CD4-positive, alpha-beta T cell (primary cell): Measurements from ENCODE around the gene RPS19. TPM values are rescaled to one million over a fixed set of nuclear protein-coding genes. Genes with fewer than 3 reads are reported as not detected.

Source experiments
- ATAC-seq: fragments of 200-7000 bp; cut with Tn5 transposase; one replicate; pipeline ENCODE4 v1.10.0; 2022; ENCODE audit warnings: mild to moderate bottlenecking; ENCODE audit not compliant: poor library complexity
- CTCF ChIA-PET: fragments of 350-600 bp; sonication (Branson Sonifier 250); formaldehyde crosslinking; loops from one replicate; lab custom pipeline; 2021; ENCODE audit warnings: antibody characterized with exemption, inconsistent platforms; lab: Charles Lee
- POLR2A ChIA-PET: fragments of 350-600 bp; sonication (Branson Sonifier 250); formaldehyde crosslinking; loops from one replicate; lab custom pipeline; 2021; ENCODE audit warnings: antibody characterized with exemption, inconsistent platforms; lab: Charles Lee
- DNase-seq, 14 experiments: peaks; one replicate each; pipeline ENCODE4 v3.0.0-alpha.2; 2013 to 2020; ENCODE audit warnings: mixed read lengths in 2 of 14
- H3K27ac ChIP-seq, 2 donors: one replicate each; pipeline versions ENCODE4 v1.5.1 to v1.7.0; 2013; ENCODE audit warnings: low read length in 2 of 2, low read depth in 1 of 2, mild to moderate bottlenecking in 1 of 2
- H3K27me3 ChIP-seq, 2 experiments: 1 replicate in 1 of 2; 2 replicates in 1 of 2; pipeline versions ENCODE4 v1.6.1 to v1.7.0; 2013; ENCODE audit warnings: low read length in 2 of 2, control low read depth in 1 of 2, mild to moderate bottlenecking in 1 of 2, moderate library complexity in 1 of 2; ENCODE audit not compliant: insufficient read depth in 2 of 2, control insufficient read depth in 1 of 2
- H3K36me3 ChIP-seq: one replicate; pipeline ENCODE4 v1.6.1; 2013; ENCODE audit warnings: low read length, control low read depth; ENCODE audit not compliant: insufficient read depth
- H3K4me1 ChIP-seq: one replicate; pipeline ENCODE4 v1.6.1; 2013; ENCODE audit warnings: low read length, control low read depth; ENCODE audit not compliant: insufficient read depth
- H3K4me3 ChIP-seq: one replicate; pipeline ENCODE4 v1.5.1; 2013; ENCODE audit warnings: mild to moderate bottlenecking, low read length, moderate library complexity
- H3K9me3 ChIP-seq, 2 experiments: 1 replicate in 1 of 2; 2 replicates in 1 of 2; pipeline versions ENCODE4 v1.6.1 to v1.7.0; 2013; ENCODE audit warnings: low read length in 2 of 2, mild to moderate bottlenecking in 2 of 2, control low read depth in 1 of 2, moderate library complexity in 1 of 2; ENCODE audit not compliant: control insufficient read depth in 1 of 2, insufficient read depth in 1 of 2
- H3K27ac Mint-ChIP-seq: one replicate; pipeline ENCODE4 v1.8.0; 2020; ENCODE audit warnings: mixed read lengths
- H3K27me3 Mint-ChIP-seq: one replicate; pipeline ENCODE4 v1.8.0; 2021; ENCODE audit warnings: mixed read lengths
- H3K36me3 Mint-ChIP-seq: one replicate; pipeline ENCODE4 v1.8.0; 2021; ENCODE audit warnings: low read depth, mixed read lengths
- H3K4me1 Mint-ChIP-seq: one replicate; pipeline ENCODE4 v1.8.0; 2021; ENCODE audit warnings: low read depth, mixed read lengths
- H3K4me3 Mint-ChIP-seq: one replicate; pipeline ENCODE4 v1.8.0; 2020; ENCODE audit warnings: mild to moderate bottlenecking, mixed read lengths
- H3K9me3 Mint-ChIP-seq: one replicate; pipeline ENCODE4 v1.8.0; 2020; ENCODE audit warnings: mixed read lengths
- CTCF ChIP-seq: fragments of 200-600 bp; IDR thresholded peaks from one replicate; pipeline ENCODE4 v1.8.0; 2022; ENCODE audit warnings: antibody characterized with exemption, mild to moderate bottlenecking
- intact Hi-C, 2 experiments: fragments of 100-400 bp; cut with DNase I in 1 of 2; cut with micrococcal nuclease in 1 of 2; formaldehyde crosslinking; loops; one replicate each; pipeline versions ENCODE4 v1.15.1 to v1.9.0; 2023 to 2025; cut with DNase I, micrococcal nuclease
- total RNA-seq, 174 experiments: library from RNA in 2 of 174; stranded (reverse) in 2 of 174; gene quantifications; one replicate each; pipeline ENCODE4 v1.2.3 and lab custom pipeline; 2021 to 2026

The RPS19 gene
- total RNA-seq, 2 experiments from 2014 or later: 3,668 to 3,697 TPM

DNA sequence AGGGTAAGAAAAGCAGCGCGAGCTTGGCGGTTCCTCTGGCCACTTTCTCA, 15.2 kb upstream of the RPS19 start, which contains the start of gene DMRTC2:
Gene DMRTC2, plus strand, starts transcription at position 42 of the 50 bp plus-strand sequence. CDS start 2,387 bp downstream, outside the sequence.
- Mint-ChIP-seq H3K27me3 (no peaks in the 10 kb centered on the region), H3K4me1 (no peaks in the 10 kb centered on the region), H3K36me3 (no peaks in the 10 kb centered on the region), H3K9me3 (no peaks in the 10 kb centered on the region), H3K4me3 (no peak within 1 kb of the TSS), H3K27ac (no peak within 1 kb of the TSS)
- intact Hi-C loops: no loop called here
- ChIA-PET POLR2A (no interaction called here), CTCF (no interaction called here)
- no peak for TF ChIP-seq CTCF
- H3K4me3 ChIP-seq: no peak within 1 kb of the TSS
- DNase-seq (no peak), ATAC-seq (no peak)
- H3K27ac ChIP-seq: no peak within 1 kb of the TSS
- no peaks in the 10 kb centered on the region for H3K27me3 ChIP-seq
- no peaks in the 10 kb centered on the region for H3K36me3 ChIP-seq
- H3K9me3 ChIP-seq: peaks cover 0 to 10% of the 10 kb centered on the region in 2 experiments
- no peaks in the 10 kb centered on the region for H3K4me1 ChIP-seq

DNA sequence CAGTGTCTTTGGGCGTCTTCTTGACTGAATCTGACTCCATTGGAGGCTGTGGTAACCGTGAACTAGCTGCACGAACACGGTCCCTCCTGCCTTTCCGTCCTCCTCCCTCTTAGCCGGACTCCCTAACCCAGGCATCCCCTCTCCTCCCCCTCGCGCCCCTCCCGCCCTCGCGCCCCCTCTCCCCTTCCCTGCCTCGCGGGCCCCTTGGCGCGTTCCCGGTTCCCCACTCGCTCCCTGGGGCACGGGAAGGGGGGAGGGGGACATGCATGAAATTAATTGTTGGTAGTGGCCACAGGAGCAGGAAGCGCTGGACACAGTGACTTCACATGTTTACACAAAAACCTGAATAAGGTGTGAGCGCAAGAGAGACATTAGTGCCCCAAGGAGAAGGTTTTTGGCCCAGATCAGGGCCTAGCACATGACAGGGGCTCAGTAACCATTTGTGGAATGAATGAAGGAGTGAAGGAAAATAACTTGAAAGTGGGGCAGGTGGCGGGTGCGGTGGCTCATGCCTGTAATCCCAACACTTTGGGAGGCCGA, 14.9 kb upstream of the RPS19 start:
- no peaks in the 10 kb centered on the region for H3K27me3 ChIP-seq
- Mint-ChIP-seq H3K27me3 (no peaks in the 10 kb centered on the region), H3K27ac (no peak overlapping the region), H3K4me1 (no peaks in the 10 kb centered on the region), H3K36me3 (no peaks in the 10 kb centered on the region), H3K9me3 (no peaks in the 10 kb centered on the region), H3K4me3 (no peak overlapping the region)
- no peak overlapping the region for H3K4me3 ChIP-seq
- POLR2A ChIA-PET: no interaction called here
- ATAC-seq (no peak), DNase-seq (no peak)
- H3K4me1 ChIP-seq: no peaks in the 10 kb centered on the region
- peaks cover 0 to 10% of the 10 kb centered on the region in 2 experiments for H3K9me3 ChIP-seq
- intact Hi-C loops: no loop called here
- no peak for TF ChIP-seq CTCF
- H3K36me3 ChIP-seq: no peaks in the 10 kb centered on the region
- no peak overlapping the region for H3K27ac ChIP-seq
- CTCF ChIA-PET: no interaction called here

- H3K27me3 ChIP-seq: no peaks in the 10 kb centered on the region
- no peaks in the 10 kb centered on the region for H3K4me1 ChIP-seq
- POLR2A ChIA-PET: interaction anchor here (1.2 kb wide), 1 partner anchor 13 kb away, joined by 3 read pairs; the partner anchor contains the start of gene RPS19
- peaks cover 0 to 10% of the 10 kb centered on the region in 2 experiments for H3K9me3 ChIP-seq
- no peak overlapping the region for H3K27ac ChIP-seq
- H3K36me3 ChIP-seq: no peaks in the 10 kb centered on the region
- H3K9me3 Mint-ChIP-seq: no peaks in the 10 kb centered on the region
- H3K4me3 Mint-ChIP-seq: no peak overlapping the region
- H3K4me1 Mint-ChIP-seq: no peaks in the 10 kb centered on the region
- peaks cover 6% of the 10 kb centered on the region for H3K27me3 Mint-ChIP-seq
- intact Hi-C loops: no loop called here
- ATAC-seq (no peak), DNase-seq (no peak)
- no peak overlapping the region for H3K4me3 ChIP-seq
- H3K27ac Mint-ChIP-seq: no peak overlapping the region
- TF ChIP-seq CTCF: no peak
- H3K36me3 Mint-ChIP-seq: no peaks in the 10 kb centered on the region
- CTCF ChIA-PET: no interaction called here
Measured at GRCh38 chr19:41847351-41848105, 12.5 kb upstream of the RPS19 start.
